Ishikawa (cell line): ENCODE results near the gene GRID1.

Experiments used
- CEBPB ChIP-seq: IDR thresholded peaks from 2 replicates; pipeline ENCODE4 v1.6.1; 2012
- CREB1 ChIP-seq: IDR thresholded peaks from 2 replicates; pipeline ENCODE4 v1.6.1; 2012; ENCODE audit warnings: low read depth
- EP300 ChIP-seq: IDR thresholded peaks from 2 replicates; pipeline ENCODE4 v1.6.1; 2012; ENCODE audit warnings: borderline replicate concordance
- FOXM1 ChIP-seq: IDR thresholded peaks from 2 replicates; pipeline ENCODE4 v1.6.1; 2012; ENCODE audit warnings: low read depth, borderline replicate concordance
- MAX ChIP-seq: IDR thresholded peaks from 2 replicates; pipeline ENCODE4 v1.6.1; 2012
- NFIC ChIP-seq: IDR thresholded peaks from 2 replicates; pipeline ENCODE4 v1.6.1; 2012
- RAD21 ChIP-seq: IDR thresholded peaks from 2 replicates; pipeline ENCODE4 v1.6.1; 2012; ENCODE audit warnings: low read depth
- TAF1 ChIP-seq: IDR thresholded peaks from 2 replicates; pipeline ENCODE4 v1.6.1; 2012; ENCODE audit warnings: low read depth, mild to moderate bottlenecking
- TCF12 ChIP-seq: IDR thresholded peaks from 2 replicates; pipeline ENCODE4 v1.6.1; 2012; ENCODE audit warnings: low read depth
- TEAD4 ChIP-seq: IDR thresholded peaks from 2 replicates; pipeline ENCODE4 v1.6.1; 2012
- YY1 ChIP-seq: IDR thresholded peaks from 2 replicates; pipeline ENCODE4 v1.6.1; 2012; ENCODE audit warnings: low read depth
- ZBTB7A ChIP-seq: IDR thresholded peaks from 2 replicates; pipeline ENCODE4 v1.6.1; 2012; ENCODE audit warnings: low read depth
- TF ChIP-seq, protein P1 (sequence below): IDR thresholded peaks from 2 replicates; pipeline ENCODE4 v1.6.1; 2012; ENCODE audit warnings: low read depth, mild to moderate bottlenecking

GRCh38 chr10:86256690-86257315 is 109.8 kb downstream of the GRID1 start:
- TF ChIP-seq NFIC (no peak), RAD21 (no peak), EP300 (no peak), TAF1 (no peak), MAX (no peak), FOXM1 (no peak), TCF12 (no peak), TEAD4 (no peak), YY1 (no peak), CREB1 (no peak), ZBTB7A (no peak), CEBPB (no peak)
- TF ChIP-seq, protein P1, sequence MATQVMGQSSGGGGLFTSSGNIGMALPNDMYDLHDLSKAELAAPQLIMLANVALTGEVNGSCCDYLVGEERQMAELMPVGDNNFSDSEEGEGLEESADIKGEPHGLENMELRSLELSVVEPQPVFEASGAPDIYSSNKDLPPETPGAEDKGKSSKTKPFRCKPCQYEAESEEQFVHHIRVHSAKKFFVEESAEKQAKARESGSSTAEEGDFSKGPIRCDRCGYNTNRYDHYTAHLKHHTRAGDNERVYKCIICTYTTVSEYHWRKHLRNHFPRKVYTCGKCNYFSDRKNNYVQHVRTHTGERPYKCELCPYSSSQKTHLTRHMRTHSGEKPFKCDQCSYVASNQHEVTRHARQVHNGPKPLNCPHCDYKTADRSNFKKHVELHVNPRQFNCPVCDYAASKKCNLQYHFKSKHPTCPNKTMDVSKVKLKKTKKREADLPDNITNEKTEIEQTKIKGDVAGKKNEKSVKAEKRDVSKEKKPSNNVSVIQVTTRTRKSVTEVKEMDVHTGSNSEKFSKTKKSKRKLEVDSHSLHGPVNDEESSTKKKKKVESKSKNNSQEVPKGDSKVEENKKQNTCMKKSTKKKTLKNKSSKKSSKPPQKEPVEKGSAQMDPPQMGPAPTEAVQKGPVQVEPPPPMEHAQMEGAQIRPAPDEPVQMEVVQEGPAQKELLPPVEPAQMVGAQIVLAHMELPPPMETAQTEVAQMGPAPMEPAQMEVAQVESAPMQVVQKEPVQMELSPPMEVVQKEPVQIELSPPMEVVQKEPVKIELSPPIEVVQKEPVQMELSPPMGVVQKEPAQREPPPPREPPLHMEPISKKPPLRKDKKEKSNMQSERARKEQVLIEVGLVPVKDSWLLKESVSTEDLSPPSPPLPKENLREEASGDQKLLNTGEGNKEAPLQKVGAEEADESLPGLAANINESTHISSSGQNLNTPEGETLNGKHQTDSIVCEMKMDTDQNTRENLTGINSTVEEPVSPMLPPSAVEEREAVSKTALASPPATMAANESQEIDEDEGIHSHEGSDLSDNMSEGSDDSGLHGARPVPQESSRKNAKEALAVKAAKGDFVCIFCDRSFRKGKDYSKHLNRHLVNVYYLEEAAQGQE = no peak
